ENCODE data around the gene IFIT3. TPM values are rescaled to one million over a fixed set of nuclear protein-coding genes. Genes with fewer than 3 reads are reported as not detected.

IFIT3 gene
- total RNA-seq, 1 donor from 2014 or later: 1.8 TPM

DNA sequence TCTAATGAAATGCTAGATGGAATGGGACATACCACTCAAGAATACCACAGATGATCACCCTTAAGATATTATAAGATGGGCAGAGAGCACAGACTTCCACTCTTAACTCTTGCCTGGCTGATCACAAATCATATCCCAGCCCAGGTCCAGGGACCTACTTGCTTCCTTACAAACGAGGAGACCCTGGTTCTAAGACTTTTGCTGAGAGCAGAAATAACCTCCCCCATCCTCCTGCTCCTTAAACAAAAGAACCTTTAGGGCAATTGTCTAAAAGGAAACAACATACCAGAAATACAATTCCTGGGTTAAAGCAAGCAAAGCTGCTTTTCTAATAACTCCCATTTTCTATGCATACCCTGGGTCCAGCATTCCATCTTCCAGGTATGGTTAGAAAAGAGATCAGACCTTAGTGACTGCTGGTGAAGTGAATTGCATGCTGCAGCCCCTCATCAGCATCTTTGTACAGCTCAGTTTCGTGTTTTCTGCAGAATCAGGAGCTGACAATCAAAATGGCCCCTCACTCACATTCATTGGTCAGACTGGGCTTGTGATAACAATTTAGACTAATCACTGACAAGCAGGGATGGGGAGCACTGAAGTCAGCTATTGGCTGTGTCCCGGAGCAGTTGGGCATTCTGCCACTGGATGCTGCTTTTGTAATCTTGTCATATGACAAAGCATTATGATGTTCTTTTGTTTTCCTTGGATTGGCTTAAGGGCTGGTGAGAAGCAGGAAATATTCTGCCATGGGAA, 14.6 kb downstream of the IFIT3 start:
- H3K9me3 Mint-ChIP-seq: no peaks in the 10 kb centered on the region
- H3K4me3 Mint-ChIP-seq: peak overlapping the region; percentile 47
- peaks cover 46% of the 10 kb centered on the region for H3K4me1 Mint-ChIP-seq
- TF ChIP-seq, protein P1, sequence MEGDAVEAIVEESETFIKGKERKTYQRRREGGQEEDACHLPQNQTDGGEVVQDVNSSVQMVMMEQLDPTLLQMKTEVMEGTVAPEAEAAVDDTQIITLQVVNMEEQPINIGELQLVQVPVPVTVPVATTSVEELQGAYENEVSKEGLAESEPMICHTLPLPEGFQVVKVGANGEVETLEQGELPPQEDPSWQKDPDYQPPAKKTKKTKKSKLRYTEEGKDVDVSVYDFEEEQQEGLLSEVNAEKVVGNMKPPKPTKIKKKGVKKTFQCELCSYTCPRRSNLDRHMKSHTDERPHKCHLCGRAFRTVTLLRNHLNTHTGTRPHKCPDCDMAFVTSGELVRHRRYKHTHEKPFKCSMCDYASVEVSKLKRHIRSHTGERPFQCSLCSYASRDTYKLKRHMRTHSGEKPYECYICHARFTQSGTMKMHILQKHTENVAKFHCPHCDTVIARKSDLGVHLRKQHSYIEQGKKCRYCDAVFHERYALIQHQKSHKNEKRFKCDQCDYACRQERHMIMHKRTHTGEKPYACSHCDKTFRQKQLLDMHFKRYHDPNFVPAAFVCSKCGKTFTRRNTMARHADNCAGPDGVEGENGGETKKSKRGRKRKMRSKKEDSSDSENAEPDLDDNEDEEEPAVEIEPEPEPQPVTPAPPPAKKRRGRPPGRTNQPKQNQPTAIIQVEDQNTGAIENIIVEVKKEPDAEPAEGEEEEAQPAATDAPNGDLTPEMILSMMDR (conservative IDR thresholded peaks at IDR 0.05): no peak
- no peak for DNase-seq (ENCODE audit: low read depth, low spot score)
- no peaks in the 10 kb centered on the region for H3K27me3 Mint-ChIP-seq (ENCODE audit: low read depth)
- H3K27ac Mint-ChIP-seq (ENCODE audit: unreplicated experiment): no peak overlapping the region
- peaks cover 13% of the 10 kb centered on the region for H3K36me3 Mint-ChIP-seq (ENCODE audit: low read depth)

DNA sequence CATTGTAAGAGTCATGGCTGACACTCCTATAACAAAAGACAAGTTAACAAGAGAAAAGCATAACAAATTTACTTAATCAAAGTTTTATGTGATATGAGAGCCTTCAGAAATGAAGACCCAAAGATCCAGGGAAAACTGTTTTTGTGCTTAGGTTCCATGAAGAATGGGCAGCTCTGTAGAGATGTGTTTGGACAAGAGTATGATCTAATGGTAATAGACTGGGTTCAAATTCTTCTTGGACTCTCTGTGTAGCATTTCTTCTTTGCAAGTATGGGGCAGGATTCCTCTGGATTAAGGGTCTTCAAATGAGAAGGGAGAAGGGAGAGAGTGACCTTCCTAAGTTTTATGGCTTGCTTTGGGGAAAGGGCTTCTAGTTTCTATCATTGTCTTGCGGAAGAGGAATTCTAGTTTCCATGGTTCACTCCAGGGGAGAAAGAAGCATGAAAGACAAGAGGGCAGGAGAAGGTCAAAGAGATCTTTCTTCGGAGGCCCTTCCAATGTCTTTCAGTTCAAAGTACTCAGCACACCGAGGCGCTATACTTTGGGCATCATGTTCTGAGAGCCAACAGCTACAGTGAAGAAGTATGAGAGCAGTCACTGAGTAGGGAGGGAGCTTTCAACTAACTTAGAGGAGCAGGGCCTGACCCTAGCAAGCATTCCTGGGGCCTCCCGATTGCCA, 15.4 kb downstream of the IFIT3 start:
- Mint-ChIP-seq H3K27me3 (ENCODE audit: low read depth) (no peaks in the 10 kb centered on the region), H3K4me3 (no peak overlapping the region), H3K4me1 (peaks cover 54% of the 10 kb centered on the region), H3K9me3 (no peaks in the 10 kb centered on the region), H3K36me3 (ENCODE audit: low read depth) (peaks cover 13% of the 10 kb centered on the region), H3K27ac (ENCODE audit: unreplicated experiment) (no peak overlapping the region)
- no peak for DNase-seq (ENCODE audit: low read depth, low spot score)
- TF ChIP-seq, protein P1 (conservative IDR thresholded peaks at IDR 0.05): no peak

DNA sequence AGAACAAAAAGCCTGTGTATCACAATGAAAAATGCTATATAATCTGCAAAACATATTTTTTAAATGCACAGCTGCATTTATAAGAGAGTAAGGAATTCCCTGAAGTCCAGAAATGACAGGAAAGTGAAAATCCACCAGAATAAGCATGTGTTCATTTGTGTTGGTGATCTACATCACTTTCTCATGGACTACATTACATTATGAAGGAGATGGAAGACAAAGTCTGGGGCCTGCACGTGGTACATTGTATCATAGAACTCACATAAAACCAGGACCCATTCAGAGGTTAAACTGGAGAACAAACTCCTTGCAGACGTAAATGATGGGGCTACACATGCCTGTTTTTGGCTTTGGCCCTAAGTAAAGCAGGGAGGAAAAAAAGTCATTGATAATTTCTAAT, 16.4 kb downstream of the IFIT3 start:
- Mint-ChIP-seq H3K36me3 (ENCODE audit: low read depth) (peaks cover 7% of the 10 kb centered on the region), H3K4me3 (no peak overlapping the region), H3K27ac (ENCODE audit: unreplicated experiment) (no peak overlapping the region), H3K9me3 (no peaks in the 10 kb centered on the region), H3K4me1 (peaks cover 64% of the 10 kb centered on the region), H3K27me3 (ENCODE audit: low read depth) (no peaks in the 10 kb centered on the region)
- no peak for DNase-seq (ENCODE audit: low read depth, low spot score)
- TF ChIP-seq, protein P1 (conservative IDR thresholded peaks at IDR 0.05): no peak

DNA sequence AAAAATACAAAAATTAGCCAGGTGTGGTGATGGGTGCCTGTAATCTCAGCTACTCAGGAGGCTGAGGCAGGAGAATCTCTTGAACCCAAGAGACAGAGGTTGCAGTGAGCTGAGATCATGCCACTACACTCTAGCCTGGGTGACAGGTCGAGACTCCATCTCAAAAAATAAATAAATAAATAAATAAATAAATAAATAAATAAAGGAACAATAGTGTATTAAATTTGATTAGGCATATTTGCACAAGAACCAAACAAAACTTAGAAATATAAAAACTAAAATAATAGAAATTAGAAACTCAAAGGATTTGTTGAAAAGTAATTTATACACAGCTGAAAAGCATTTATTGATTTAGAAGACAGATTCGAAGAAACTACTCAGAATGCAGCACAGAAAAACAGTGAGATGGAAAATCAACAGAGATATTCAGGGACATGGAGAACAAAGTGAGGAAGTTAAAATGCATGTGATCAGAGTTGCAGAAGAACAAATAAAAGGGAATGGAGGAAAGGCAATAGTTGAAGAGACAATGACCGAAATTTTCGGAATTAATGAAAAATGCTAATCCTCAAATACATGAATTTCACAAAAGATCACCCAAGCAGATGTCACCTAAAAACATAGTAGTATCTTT, 17.7 kb downstream of the IFIT3 start:
- no peak for DNase-seq (ENCODE audit: low read depth, low spot score)
- Mint-ChIP-seq H3K9me3 (no peaks in the 10 kb centered on the region), H3K27ac (ENCODE audit: unreplicated experiment) (no peak overlapping the region), H3K4me3 (no peak overlapping the region), H3K4me1 (peaks cover 75% of the 10 kb centered on the region), H3K27me3 (ENCODE audit: low read depth) (no peaks in the 10 kb centered on the region), H3K36me3 (ENCODE audit: low read depth) (no peaks in the 10 kb centered on the region)
- TF ChIP-seq, protein P1 (conservative IDR thresholded peaks at IDR 0.05): no peak

DNA sequence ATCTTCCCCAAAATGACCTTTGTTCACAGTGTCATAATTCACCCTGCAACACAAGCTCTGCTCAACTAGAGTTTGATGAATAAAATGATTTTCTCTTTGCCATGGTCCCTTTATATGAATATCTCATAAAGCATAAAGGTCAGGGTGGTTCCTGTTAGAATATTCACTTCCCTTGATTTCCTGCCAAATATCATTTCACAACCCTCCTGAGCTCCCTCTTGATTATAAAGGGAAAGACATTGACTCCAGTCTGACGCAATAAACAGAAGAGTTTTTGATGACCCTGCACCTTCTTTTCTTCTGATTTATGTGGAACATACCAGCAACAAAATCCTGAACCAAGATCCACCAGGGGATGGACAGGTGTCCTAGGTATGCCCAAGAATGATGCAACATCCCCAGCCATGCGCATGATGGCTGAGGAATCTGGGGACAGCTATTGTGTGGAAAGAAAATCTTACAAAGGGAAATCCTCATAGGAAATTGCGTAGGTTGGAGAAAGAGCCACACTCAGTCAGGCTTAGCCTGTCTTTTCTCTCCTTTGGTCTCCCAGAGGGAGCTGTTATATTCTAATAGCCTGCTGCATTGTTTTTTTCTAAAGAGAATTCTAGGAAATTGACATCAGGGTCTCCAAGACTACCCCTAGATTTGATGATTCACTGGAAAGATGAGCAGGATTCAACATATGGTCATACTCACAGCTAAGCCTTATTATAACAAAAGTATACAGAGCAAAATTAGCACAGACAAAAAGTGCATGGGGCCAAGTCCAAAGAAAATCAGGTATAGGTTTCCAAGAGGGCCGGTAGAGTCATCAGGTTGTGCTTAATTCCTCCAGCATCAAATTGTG, 18.8 kb downstream of the IFIT3 start:
- Mint-ChIP-seq H3K4me1 (peaks cover 86% of the 10 kb centered on the region), H3K36me3 (ENCODE audit: low read depth) (no peaks in the 10 kb centered on the region), H3K9me3 (no peaks in the 10 kb centered on the region), H3K4me3 (no peak overlapping the region), H3K27me3 (ENCODE audit: low read depth) (no peaks in the 10 kb centered on the region), H3K27ac (ENCODE audit: unreplicated experiment) (peak overlapping the region; percentile 19)
- no peak for DNase-seq (ENCODE audit: low read depth, low spot score)
- TF ChIP-seq, protein P1 (conservative IDR thresholded peaks at IDR 0.05): no peak
